ENCODE results near the gene L3MBTL3. TPM values are rescaled to one million over a fixed set of nuclear protein-coding genes. Genes with fewer than 3 reads are reported as not detected.
"Not testable (repeated sequence)": the region's sequence is repeated elsewhere in the genome, so short reads cannot be mapped to it uniquely, and the experiment has no call there.

L3MBTL3 gene
- total RNA-seq, 4 donors from 2014 or later = 8.1 to 57.6 (median 21.9) TPM

GRCh38 chr6:130167655-130168054 is 149.3 kb downstream of the L3MBTL3 start:
- DNase-seq = no peak
- Histone ChIP-seq H3K27ac (no peak overlapping the region), H3K36me3 (no peaks in the 10 kb centered on the region), H3K27me3 (no peaks in the 10 kb centered on the region), H3K9me3 (no peaks in the 10 kb centered on the region), H3K4me1 (no peaks in the 10 kb centered on the region), H3K4me3 (no peak overlapping the region)
- TF ChIP-seq POLR2A (IDR thresholded peaks at IDR 0.05) = no peak
- no peak for TF ChIP-seq POLR2AphosphoS5 (IDR thresholded peaks at IDR 0.05)
- no peak for TF ChIP-seq EP300 (IDR thresholded peaks at IDR 0.05; ENCODE audit: low read depth)
- TF ChIP-seq, protein P1, sequence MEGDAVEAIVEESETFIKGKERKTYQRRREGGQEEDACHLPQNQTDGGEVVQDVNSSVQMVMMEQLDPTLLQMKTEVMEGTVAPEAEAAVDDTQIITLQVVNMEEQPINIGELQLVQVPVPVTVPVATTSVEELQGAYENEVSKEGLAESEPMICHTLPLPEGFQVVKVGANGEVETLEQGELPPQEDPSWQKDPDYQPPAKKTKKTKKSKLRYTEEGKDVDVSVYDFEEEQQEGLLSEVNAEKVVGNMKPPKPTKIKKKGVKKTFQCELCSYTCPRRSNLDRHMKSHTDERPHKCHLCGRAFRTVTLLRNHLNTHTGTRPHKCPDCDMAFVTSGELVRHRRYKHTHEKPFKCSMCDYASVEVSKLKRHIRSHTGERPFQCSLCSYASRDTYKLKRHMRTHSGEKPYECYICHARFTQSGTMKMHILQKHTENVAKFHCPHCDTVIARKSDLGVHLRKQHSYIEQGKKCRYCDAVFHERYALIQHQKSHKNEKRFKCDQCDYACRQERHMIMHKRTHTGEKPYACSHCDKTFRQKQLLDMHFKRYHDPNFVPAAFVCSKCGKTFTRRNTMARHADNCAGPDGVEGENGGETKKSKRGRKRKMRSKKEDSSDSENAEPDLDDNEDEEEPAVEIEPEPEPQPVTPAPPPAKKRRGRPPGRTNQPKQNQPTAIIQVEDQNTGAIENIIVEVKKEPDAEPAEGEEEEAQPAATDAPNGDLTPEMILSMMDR (IDR thresholded peaks at IDR 0.05) = no peak
- in situ Hi-C loops (cut with MboI; ENCODE audit: low pct_ligation_motif_present in 1 of 4, low pct_unique_long_range_greater_than_20kb in 1 of 4, low sequenced_read_pairs in 3 of 4) (no loop called here), intact Hi-C loops (cut with DNase I; ENCODE audit: low total_unique reads) (no loop called here)
- WGBS, 2 donors (ENCODE audit: low coverage in 1 of 2) = 67 to 72% methylated on average over 5 of the region's 5 CpGs

GRCh38 chr6:130170160-130170559 is 151.8 kb downstream of the L3MBTL3 start:
- H3K27ac ChIP-seq; H3K4me3 ChIP-seq; DNase-seq; H3K27me3 ChIP-seq; H3K9me3 ChIP-seq; intact Hi-C loops (cut with DNase I; ENCODE audit: low total_unique reads); in situ Hi-C loops (cut with MboI; ENCODE audit: low pct_ligation_motif_present in 1 of 4, low pct_unique_long_range_greater_than_20kb in 1 of 4, low sequenced_read_pairs in 3 of 4); H3K4me1 ChIP-seq; H3K36me3 ChIP-seq: not testable (repeated sequence)
- 81 to 89% methylated on average over 4 of the region's 4 CpGs for WGBS, 2 donors (ENCODE audit: low coverage in 1 of 2)

DNA sequence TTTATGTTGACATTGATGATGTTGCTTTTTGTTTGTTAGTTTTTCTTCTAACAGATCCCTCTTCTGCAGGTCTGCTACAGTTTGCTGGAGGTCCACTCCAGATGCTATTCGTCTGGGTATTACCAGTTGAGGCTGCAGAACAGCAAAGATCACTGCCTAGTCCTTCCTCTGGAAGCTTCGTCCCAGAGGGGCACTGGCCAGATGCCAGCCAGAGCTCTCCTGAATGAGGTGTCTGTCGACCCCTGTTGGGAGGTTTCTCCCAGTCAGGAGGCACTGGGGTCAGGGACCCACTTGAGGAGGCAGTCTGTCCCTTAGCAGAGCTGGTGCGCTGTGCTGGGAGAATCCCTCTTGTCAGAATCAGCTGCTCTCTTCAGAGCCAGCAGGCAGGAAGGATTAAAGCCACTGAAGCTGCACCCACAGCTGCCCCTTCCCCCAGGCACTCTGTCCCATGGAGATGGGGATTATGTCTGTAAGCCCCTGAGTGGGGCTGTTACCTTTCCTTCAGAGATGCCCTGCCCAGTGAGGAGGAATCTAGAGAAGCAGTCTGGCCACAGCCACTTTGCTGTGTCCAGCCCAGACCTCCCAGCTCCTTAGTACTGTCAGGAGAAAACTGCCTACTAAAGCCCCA is 155.1 kb downstream of the L3MBTL3 start:
- 83% methylated on average over 4 of the region's 4 CpGs; no CpG with 5 or more reads in 1 of the 2 donors for WGBS, 2 donors (ENCODE audit: low coverage in 1 of 2)
- in situ Hi-C loops (cut with MboI; ENCODE audit: low pct_ligation_motif_present in 1 of 4, low pct_unique_long_range_greater_than_20kb in 1 of 4, low sequenced_read_pairs in 3 of 4) = not testable (repeated sequence)

GRCh38 chr6:130176378-130176777 is 158.0 kb downstream of the L3MBTL3 start:
- in situ Hi-C loops (cut with MboI; ENCODE audit: low pct_ligation_motif_present in 1 of 4, low pct_unique_long_range_greater_than_20kb in 1 of 4, low sequenced_read_pairs in 3 of 4) = no loop called here
- Histone ChIP-seq H3K4me1 (no peaks in the 10 kb centered on the region), H3K27ac (no peak overlapping the region), H3K9me3 (no peaks in the 10 kb centered on the region), H3K36me3 (no peaks in the 10 kb centered on the region), H3K27me3 (no peaks in the 10 kb centered on the region), H3K4me3 (no peak overlapping the region)
- DNase-seq = no peak
- 83 to 100% methylated on average over 1 of the region's 1 CpG for WGBS, 2 donors (ENCODE audit: low coverage in 1 of 2)
- TF ChIP-seq EP300 (IDR thresholded peaks at IDR 0.05; ENCODE audit: low read depth) (no peak), POLR2AphosphoS5 (IDR thresholded peaks at IDR 0.05) (no peak), POLR2A (IDR thresholded peaks at IDR 0.05) (no peak)
- TF ChIP-seq, protein P1 (IDR thresholded peaks at IDR 0.05) = no peak
- intact Hi-C loops (cut with DNase I; ENCODE audit: low total_unique reads) = no loop called here

More for the DNA sequence above, 155.1 kb downstream of the L3MBTL3 start:
- H3K4me1 ChIP-seq; H3K27me3 ChIP-seq; H3K4me3 ChIP-seq; intact Hi-C loops (cut with DNase I; ENCODE audit: low total_unique reads); H3K27ac ChIP-seq; H3K9me3 ChIP-seq; H3K36me3 ChIP-seq; DNase-seq: not testable (repeated sequence)

GRCh38 chr6:130178692-130179091 is 160.3 kb downstream of the L3MBTL3 start:
- Histone ChIP-seq H3K4me1 (no peaks in the 10 kb centered on the region), H3K4me3 (no peak overlapping the region), H3K27me3 (no peaks in the 10 kb centered on the region), H3K27ac (no peak overlapping the region), H3K9me3 (no peaks in the 10 kb centered on the region), H3K36me3 (no peaks in the 10 kb centered on the region)
- in situ Hi-C loops (cut with MboI; ENCODE audit: low pct_ligation_motif_present in 1 of 4, low pct_unique_long_range_greater_than_20kb in 1 of 4, low sequenced_read_pairs in 3 of 4) = no loop called here
- WGBS, 2 donors (ENCODE audit: low coverage in 1 of 2) = 100% methylated on average over 1 of the region's 1 CpG; no CpG with 5 or more reads in 1 of the 2 donors
- intact Hi-C loops (cut with DNase I; ENCODE audit: low total_unique reads) = no loop called here
- no peak for TF ChIP-seq POLR2AphosphoS5 (IDR thresholded peaks at IDR 0.05)
- TF ChIP-seq, protein P1 (IDR thresholded peaks at IDR 0.05) = no peak
- no peak for TF ChIP-seq EP300 (IDR thresholded peaks at IDR 0.05; ENCODE audit: low read depth)
- TF ChIP-seq POLR2A (IDR thresholded peaks at IDR 0.05) = no peak
- DNase-seq = no peak

Data from transverse colon (tissue), 4 donors.